ENCODE results near the gene TOM1L2. TPM values are rescaled to one million over a fixed set of nuclear protein-coding genes. Genes with fewer than 3 reads are reported as not detected.

The TOM1L2 gene
- total RNA-seq, 1 donor from 2014 or later, result 4.3 TPM

- peaks cover 5% of the 10 kb centered on the region for H3K27me3 ChIP-seq
- Mint-ChIP-seq H3K27ac (peak overlapping the region; percentile 65), H3K4me3 (no peak overlapping the region), H3K27me3 (ENCODE audit: insufficient read depth, low read depth) (peaks cover 4% of the 10 kb centered on the region), H3K36me3 (peaks cover 11% of the 10 kb centered on the region), H3K4me1 (peaks cover 41% of the 10 kb centered on the region), H3K9me3 (no peaks in the 10 kb centered on the region)
- no peak overlapping the region for H3K4me2 ChIP-seq
- no peaks in the 10 kb centered on the region for H3K36me3 ChIP-seq
- TF ChIP-seq EZH2phosphoT487 (IDR thresholded peaks at IDR 0.05), result no peak
- TF ChIP-seq, protein P1, sequence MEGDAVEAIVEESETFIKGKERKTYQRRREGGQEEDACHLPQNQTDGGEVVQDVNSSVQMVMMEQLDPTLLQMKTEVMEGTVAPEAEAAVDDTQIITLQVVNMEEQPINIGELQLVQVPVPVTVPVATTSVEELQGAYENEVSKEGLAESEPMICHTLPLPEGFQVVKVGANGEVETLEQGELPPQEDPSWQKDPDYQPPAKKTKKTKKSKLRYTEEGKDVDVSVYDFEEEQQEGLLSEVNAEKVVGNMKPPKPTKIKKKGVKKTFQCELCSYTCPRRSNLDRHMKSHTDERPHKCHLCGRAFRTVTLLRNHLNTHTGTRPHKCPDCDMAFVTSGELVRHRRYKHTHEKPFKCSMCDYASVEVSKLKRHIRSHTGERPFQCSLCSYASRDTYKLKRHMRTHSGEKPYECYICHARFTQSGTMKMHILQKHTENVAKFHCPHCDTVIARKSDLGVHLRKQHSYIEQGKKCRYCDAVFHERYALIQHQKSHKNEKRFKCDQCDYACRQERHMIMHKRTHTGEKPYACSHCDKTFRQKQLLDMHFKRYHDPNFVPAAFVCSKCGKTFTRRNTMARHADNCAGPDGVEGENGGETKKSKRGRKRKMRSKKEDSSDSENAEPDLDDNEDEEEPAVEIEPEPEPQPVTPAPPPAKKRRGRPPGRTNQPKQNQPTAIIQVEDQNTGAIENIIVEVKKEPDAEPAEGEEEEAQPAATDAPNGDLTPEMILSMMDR (IDR thresholded peaks at IDR 0.05), result no peak
- TF ChIP-seq EZH2 (IDR thresholded peaks at IDR 0.05), result no peak
- no peak overlapping the region for H2AFZ ChIP-seq (replicated peaks)
- H3K4me1 ChIP-seq, result peaks cover 14% of the 10 kb centered on the region
- H3K9me3 ChIP-seq (ENCODE audit: low read depth), result no peaks in the 10 kb centered on the region
- H3K27ac ChIP-seq, result no peak overlapping the region
- H3K4me3 ChIP-seq, result no peak overlapping the region
- no peak overlapping the region for H3K9ac ChIP-seq
- H3K79me2 ChIP-seq (ENCODE audit: low read depth), result peaks cover 2% of the 10 kb centered on the region
- H4K20me1 ChIP-seq (ENCODE audit: low read depth), result peaks cover 69% of the 10 kb centered on the region
- peaks cover 27% of the 10 kb centered on the region for H3F3A ChIP-seq (ENCODE audit: low read depth)
- no peak for DNase-seq (ENCODE audit: low spot score)
These were observed 156.6 kb downstream of the TOM1L2 start for GRCh38 chr17:17815436-17816200.

GRCh38 chr17:17815062-17815406 lies 157.2 kb downstream of the TOM1L2 start:
- H3K4me2 ChIP-seq, result no peak overlapping the region
- H3K4me1 ChIP-seq, result peaks cover 20% of the 10 kb centered on the region
- DNase-seq (ENCODE audit: low spot score), result no peak
- H3F3A ChIP-seq (ENCODE audit: low read depth), result peaks cover 33% of the 10 kb centered on the region
- H2AFZ ChIP-seq (replicated peaks), result no peak overlapping the region
- no peaks in the 10 kb centered on the region for H3K36me3 ChIP-seq
- TF ChIP-seq EZH2phosphoT487 (IDR thresholded peaks at IDR 0.05) (no peak), EZH2 (IDR thresholded peaks at IDR 0.05) (no peak)
- TF ChIP-seq, protein P1 (IDR thresholded peaks at IDR 0.05), result no peak
- no peak overlapping the region for H3K4me3 ChIP-seq
- Mint-ChIP-seq H3K4me3 (no peak overlapping the region), H3K27me3 (ENCODE audit: insufficient read depth, low read depth) (peaks cover 6% of the 10 kb centered on the region), H3K27ac (no peak overlapping the region), H3K9me3 (no peaks in the 10 kb centered on the region), H3K4me1 (peaks cover 41% of the 10 kb centered on the region), H3K36me3 (peaks cover 11% of the 10 kb centered on the region)
- peaks cover 9% of the 10 kb centered on the region for H3K27me3 ChIP-seq
- H4K20me1 ChIP-seq (ENCODE audit: low read depth), result peaks cover 69% of the 10 kb centered on the region
- H3K9ac ChIP-seq, result no peak overlapping the region
- no peaks in the 10 kb centered on the region for H3K9me3 ChIP-seq (ENCODE audit: low read depth)
- H3K79me2 ChIP-seq (ENCODE audit: low read depth), result no peaks in the 10 kb centered on the region
- H3K27ac ChIP-seq, result no peak overlapping the region

DNA sequence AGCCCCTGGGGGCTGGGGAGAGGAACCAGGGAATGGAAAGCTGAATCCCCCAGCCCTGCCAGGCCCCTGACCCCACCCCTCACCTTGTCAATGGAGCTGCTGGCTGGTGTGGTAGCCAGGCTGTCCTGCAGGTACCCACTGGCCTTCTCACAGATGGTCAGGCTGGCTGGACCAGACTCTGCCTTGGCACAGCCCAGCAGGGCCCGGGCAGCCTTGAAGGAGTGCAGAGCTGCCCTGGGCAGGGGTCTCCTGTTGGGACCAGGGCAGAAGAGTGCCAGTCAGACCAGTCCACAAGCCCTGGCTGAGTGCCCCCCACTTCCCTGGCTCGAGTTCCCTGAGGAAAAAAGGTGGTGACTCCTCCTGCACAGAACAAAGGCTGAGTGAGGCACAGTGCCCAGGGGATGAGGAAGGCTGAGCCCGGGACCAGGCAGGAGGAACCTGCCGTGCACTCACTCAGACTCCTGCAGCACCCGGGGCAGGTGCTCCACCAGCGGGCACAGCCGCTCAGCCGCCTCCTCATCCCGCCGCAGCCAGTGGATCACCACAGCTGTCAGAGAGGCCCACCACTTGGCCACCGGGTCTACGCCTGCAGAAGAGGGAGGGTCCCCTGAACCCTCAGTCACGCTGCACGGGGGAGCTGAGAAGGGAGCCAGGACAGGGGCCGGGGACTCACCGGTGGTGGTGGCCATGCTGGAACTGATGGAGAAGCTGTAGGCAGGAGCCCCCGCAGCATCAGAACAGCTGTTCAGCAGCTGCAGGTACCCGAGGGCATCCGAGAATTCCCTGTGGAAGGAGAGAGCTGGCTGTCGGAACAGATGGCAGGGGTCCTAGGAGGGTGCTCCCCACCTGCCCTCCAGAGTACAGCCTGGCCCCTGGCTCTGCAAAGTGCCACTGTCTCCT lies 157.8 kb downstream of the TOM1L2 start:
- TF ChIP-seq, protein P1 (IDR thresholded peaks at IDR 0.05), result no peak
- TF ChIP-seq EZH2phosphoT487 (IDR thresholded peaks at IDR 0.05) (no peak), EZH2 (IDR thresholded peaks at IDR 0.05) (no peak)
- peaks cover 8% of the 10 kb centered on the region for H3K27me3 Mint-ChIP-seq (ENCODE audit: insufficient read depth, low read depth)
- Histone ChIP-seq H3K79me2 (ENCODE audit: low read depth) (no peaks in the 10 kb centered on the region), H3K4me3 (no peak overlapping the region), H3K9ac (no peak overlapping the region), H3K27me3 (peaks cover 16% of the 10 kb centered on the region), H2AFZ (replicated peaks) (no peak overlapping the region), H3K9me3 (ENCODE audit: low read depth) (no peaks in the 10 kb centered on the region), H3K27ac (no peak overlapping the region), H3K4me2 (no peak overlapping the region), H4K20me1 (ENCODE audit: low read depth) (peaks cover 72% of the 10 kb centered on the region), H3K4me1 (peaks cover 22% of the 10 kb centered on the region), H3K36me3 (no peaks in the 10 kb centered on the region), H3F3A (ENCODE audit: low read depth) (peaks cover 34% of the 10 kb centered on the region)
- no peak for DNase-seq (ENCODE audit: low spot score)
- H3K4me1 Mint-ChIP-seq, result peaks cover 36% of the 10 kb centered on the region
- H3K9me3 Mint-ChIP-seq, result no peaks in the 10 kb centered on the region
- no peak overlapping the region for H3K27ac Mint-ChIP-seq
- no peak overlapping the region for H3K4me3 Mint-ChIP-seq
- H3K36me3 Mint-ChIP-seq, result peaks cover 10% of the 10 kb centered on the region
